Keratinocyte (primary cell): ENCODE results near the gene IFT43. TPM values are rescaled to one million over a fixed set of nuclear protein-coding genes. Genes with fewer than 3 reads are reported as not detected.

Experiments used
- DNase-seq: peaks from one replicate; pipeline ENCODE4 v3.0.0-alpha.2; 2011; ENCODE audit warnings: low read depth, missing footprints, low spot score
- FAIRE-seq: peaks from 2 replicates; lab custom pipeline; 2011; peaks lifted over from hg19 to GRCh38; lab: Jason Lieb, UNC
- H2AFZ ChIP-seq: 2 replicates; pipeline ENCODE4 v1.6.0; 2012; ENCODE audit warnings: low read length, control low read depth, inconsistent platforms; ENCODE audit not compliant: control insufficient read depth
- H3K27ac ChIP-seq: 2 replicates; pipeline ENCODE4 v1.5.1; 2011; ENCODE audit warnings: low read length; ENCODE audit not compliant: control insufficient read depth, insufficient read depth
- H3K27me3 ChIP-seq: 3 replicates; pipeline ENCODE4 v1.6.0; 2011; ENCODE audit warnings: low read length; ENCODE audit not compliant: control insufficient read depth, insufficient read depth; ENCODE audit errors: extremely low read depth
- H3K36me3 ChIP-seq, 2 experiments: 2 replicates in 1 of 2; 3 replicates in 1 of 2; pipeline ENCODE4 v1.5.1; 2011; ENCODE audit warnings: low read length in 2 of 2, mild to moderate bottlenecking in 1 of 2; ENCODE audit not compliant: control insufficient read depth in 2 of 2, insufficient read depth in 2 of 2; ENCODE audit errors: extremely low read depth in 1 of 2
- H3K4me1 ChIP-seq: 3 replicates; pipeline ENCODE4 v1.5.1; 2011; ENCODE audit warnings: low read length; ENCODE audit not compliant: control insufficient read depth, insufficient read depth; ENCODE audit errors: extremely low read depth
- H3K4me2 ChIP-seq: 3 replicates; pipeline ENCODE4 v1.6.0; 2011; ENCODE audit warnings: low read depth, low read length; ENCODE audit not compliant: control insufficient read depth, insufficient read depth; ENCODE audit errors: extremely low read depth
- H3K4me3 ChIP-seq, 3 experiments: fragments of 200-600 bp in 1 of 3; sonication (generic) in 1 of 3; 2 replicates in 2 of 3; 3 replicates in 1 of 3; pipeline ENCODE4 v1.5.1; 2011 to 2016; ENCODE audit warnings: low read length in 3 of 3, mild to moderate bottlenecking in 3 of 3, control low read depth in 2 of 3, inconsistent platforms in 1 of 3, low read depth in 1 of 3, mixed read lengths in 1 of 3, mixed run types in 1 of 3, moderate library complexity in 1 of 3; ENCODE audit not compliant: control insufficient read depth in 2 of 3, insufficient read depth in 2 of 3; ENCODE audit errors: extremely low read depth in 1 of 3
- H3K79me2 ChIP-seq: 2 replicates; pipeline ENCODE4 v1.6.0; 2012; ENCODE audit warnings: low read length; ENCODE audit not compliant: control insufficient read depth, insufficient read depth
- H3K9ac ChIP-seq: 3 replicates; pipeline ENCODE4 v1.6.0; 2011; ENCODE audit warnings: low read length; ENCODE audit not compliant: control insufficient read depth, insufficient read depth; ENCODE audit errors: extremely low read depth
- H3K9me1 ChIP-seq: 3 replicates; pipeline ENCODE4 v1.6.0; 2011; ENCODE audit warnings: low read length; ENCODE audit not compliant: control insufficient read depth, insufficient read depth; ENCODE audit errors: extremely low read depth
- H3K9me3 ChIP-seq: 2 replicates; pipeline ENCODE4 v1.5.1; 2012; ENCODE audit warnings: low read depth, low read length; ENCODE audit not compliant: control insufficient read depth
- H4K20me1 ChIP-seq: 3 replicates; pipeline ENCODE4 v1.6.0; 2011; ENCODE audit warnings: low read length; ENCODE audit not compliant: control insufficient read depth, insufficient read depth; ENCODE audit errors: extremely low read depth
- CTCF ChIP-seq, 3 experiments: IDR thresholded peaks in 1 of 3; conservative IDR thresholded peaks in 1 of 3; optimal IDR thresholded peaks in 1 of 3; 2 replicates in 2 of 3; 3 replicates in 1 of 3; pipeline versions ENCODE3 to v1.5.1; 2011; ENCODE audit warnings: low read length in 3 of 3, mild to moderate bottlenecking in 3 of 3, moderate library complexity in 2 of 3, control low read depth in 1 of 3, inconsistent platforms in 1 of 3; ENCODE audit not compliant: insufficient read depth in 2 of 3; ENCODE audit errors: extremely low read depth in 1 of 3
- EZH2 ChIP-seq: IDR thresholded peaks from one replicate; pipeline ENCODE4 v1.6.1; 2012; ENCODE audit warnings: inconsistent platforms, mild to moderate bottlenecking, low read length, moderate library complexity
- dilution Hi-C: fragments of 300-500 bp; cut with MboI; formaldehyde crosslinking; loops from one replicate; pipeline ENCODE4 v1.7.0; 2020; ENCODE audit warnings: low sequenced_read_pairs; ENCODE audit not compliant: extremely low pct_ligation_motif_present
- polyA plus RNA-seq, 5 experiments: library from polyadenylated mRNA; depleted of rRNA in 3 of 5; stranded (reverse) in 3 of 5; stranded (forward) in 1 of 5; unstranded in 1 of 5; fragments of >200 nt; gene quantifications; 1 replicate in 1 of 5; 2 replicates in 3 of 5; 3 replicates in 1 of 5; pipeline versions ENCODE4 v1.2.1 to v1.2.3, GENCODE V29; 2011 to 2012; ENCODE audit warnings: missing spikeins in 2 of 5, low read depth in 1 of 5, low replicate concordance in 1 of 5

The IFT43 gene
- polyA plus RNA-seq, 1 donor (not counting 4 experiments of a cell fraction or from before 2014, with no cell fraction given), result 41.6 TPM

GRCh38 chr14:76081642-76082041 lies 96.1 kb downstream of the IFT43 start:
- Histone ChIP-seq H3K27ac (no peak overlapping the region), H3K4me3 (no peak overlapping the region), H3K4me2 (no peak overlapping the region), H3K9me3 (no peaks in the 10 kb centered on the region), H3K36me3 (peaks cover 0 to 1% of the 10 kb centered on the region in 2 experiments), H2AFZ (no peak overlapping the region), H3K9me1 (peaks cover 2% of the 10 kb centered on the region), H3K9ac (no peak overlapping the region), H3K4me1 (no peaks in the 10 kb centered on the region), H3K79me2 (no peaks in the 10 kb centered on the region), H3K27me3 (no peaks in the 10 kb centered on the region), H4K20me1 (no peaks in the 10 kb centered on the region)
- TF ChIP-seq CTCF (optimal IDR thresholded peaks at IDR 0.05 in 1 of 3, IDR thresholded peaks at IDR 0.05 in 1 of 3, conservative IDR thresholded peaks at IDR 0.05 in 1 of 3; ENCODE audit: extremely low read depth in 1 of 3, insufficient read depth in 2 of 3, low read length in 3 of 3) (no peak), EZH2 (no peak)
- DNase-seq, result no peak
- FAIRE-seq, result no peak
- dilution Hi-C loops, result no loop called here

- Histone ChIP-seq H3K4me3 (no peak overlapping the region), H3K9me1 (no peaks in the 10 kb centered on the region), H3K9me3 (no peaks in the 10 kb centered on the region), H4K20me1 (no peaks in the 10 kb centered on the region), H3K9ac (no peak overlapping the region), H3K36me3 (peaks cover 0 to 1% of the 10 kb centered on the region in 2 experiments), H3K4me2 (no peak overlapping the region), H2AFZ (no peak overlapping the region), H3K4me1 (no peaks in the 10 kb centered on the region), H3K27me3 (no peaks in the 10 kb centered on the region), H3K79me2 (no peaks in the 10 kb centered on the region), H3K27ac (no peak overlapping the region)
- DNase-seq, result no peak
- dilution Hi-C loops, result no loop called here
- no peak for FAIRE-seq
- no peak for TF ChIP-seq CTCF (optimal IDR thresholded peaks at IDR 0.05 in 1 of 3, IDR thresholded peaks at IDR 0.05 in 1 of 3, conservative IDR thresholded peaks at IDR 0.05 in 1 of 3; ENCODE audit: extremely low read depth in 1 of 3, insufficient read depth in 2 of 3, low read length in 3 of 3)
- TF ChIP-seq EZH2, result no peak
Measured at GRCh38 chr14:76083796-76084765, 98.5 kb downstream of the IFT43 start.
